Measurements from ENCODE around the gene PIP4P1. TPM values are rescaled to one million over a fixed set of nuclear protein-coding genes. Genes with fewer than 3 reads are reported as not detected.

PIP4P1 gene
- total and polyA plus RNA-seq, 2 of the 13 experiments (the other 11 are each of a cell fraction or from before 2014, with no cell fraction given), result 33.4 to 47.0 TPM

DNA sequence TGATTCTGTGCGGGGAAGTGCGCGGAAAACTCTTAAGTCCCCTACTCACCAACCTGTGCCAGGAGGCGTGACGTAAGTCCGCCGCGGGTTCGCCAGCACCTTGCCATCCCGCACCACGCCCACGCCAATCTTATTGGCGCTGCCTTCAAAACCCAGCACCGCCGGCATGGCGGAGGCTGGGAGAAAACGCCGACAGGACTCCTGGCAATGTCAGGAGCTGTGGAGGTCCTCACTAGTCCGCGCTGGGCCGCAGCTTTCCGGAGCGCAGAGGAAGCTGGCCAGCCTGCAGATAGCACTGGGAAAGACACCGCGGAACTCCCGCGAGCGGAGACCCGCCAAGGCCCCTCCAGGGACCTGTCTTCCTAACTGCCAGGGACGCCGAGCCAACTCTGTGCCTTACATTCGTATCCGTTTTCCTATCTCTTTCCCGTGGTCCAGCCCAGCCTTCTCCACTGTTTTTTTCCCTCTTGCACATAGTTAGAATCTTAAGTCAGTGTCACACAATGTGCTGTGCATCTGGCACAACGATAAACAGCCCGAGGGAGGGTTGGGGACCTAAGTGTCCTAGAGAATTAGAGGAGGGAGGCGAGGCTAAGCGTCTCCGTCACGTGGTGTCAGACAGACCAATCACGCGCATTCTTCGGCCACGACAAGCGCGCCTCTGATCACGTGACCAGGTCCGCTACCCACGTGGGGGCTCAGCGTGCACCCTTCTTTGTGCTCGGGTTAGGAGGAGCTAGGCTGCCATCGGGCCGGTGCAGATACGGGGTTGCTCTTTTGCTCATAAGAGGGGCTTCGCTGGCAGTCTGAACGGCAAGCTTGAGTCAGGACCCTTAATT lies 6.5 kb downstream of the PIP4P1 start, which contains the start of the genes APEX1 and OSGEP (continued):
- TF ChIP-seq HMGA1 (CRISPR knock-in tag; conservative IDR thresholded peaks at IDR 0.05) (no peak), ZMYM4 (CRISPR knock-in tag; IDR thresholded peaks at IDR 0.05) (peak; percentile 96), ZZZ3 (CRISPR knock-in tag; IDR thresholded peaks at IDR 0.05; ENCODE audit: borderline replicate concordance) (peak; percentile 83; the same call in 1 of the 2 replicates), YEATS4 (CRISPR knock-in tag; IDR thresholded peaks at IDR 0.05; ENCODE audit: borderline replicate concordance) (peak; percentile 98), MNT (IDR thresholded peaks at IDR 0.05) (peak; percentile 100), ZBTB21 (CRISPR knock-in tag; IDR thresholded peaks at IDR 0.05) (peak; percentile 78; the same call in 1 of the 2 replicates), TCF12 (IDR thresholded peaks at IDR 0.05) (no peak), TCF12 (CRISPR knock-in tag; IDR thresholded peaks at IDR 0.05) (no peak), ZC3H4 (CRISPR knock-in tag; IDR thresholded peaks at IDR 0.05; ENCODE audit: borderline replicate concordance) (0 out of 2 replicates have a peak, but pooled peaks have one; percentile 76), YY1 (IDR thresholded peaks at IDR 0.05; ENCODE audit: insufficient read depth, insufficient replicate concordance, low read depth, low read length) (peak; percentile 81), ZNF850 (CRISPR knock-in tag; conservative IDR thresholded peaks at IDR 0.05) (no peak), REL (CRISPR knock-in tag; conservative IDR thresholded peaks at IDR 0.05) (0 out of 2 replicates have a peak, but pooled peaks have one; percentile 20), ZNF75D (CRISPR knock-in tag; IDR thresholded peaks at IDR 0.05; ENCODE audit: borderline replicate concordance) (no peak; the same call in 1 of the 2 replicates), STAT6 (CRISPR knock-in tag; IDR thresholded peaks at IDR 0.05; ENCODE audit: borderline replicate concordance) (peak; percentile 75; the same call in 1 of the 2 replicates), TSC22D2 (CRISPR knock-in tag; IDR thresholded peaks at IDR 0.05; ENCODE audit: borderline replicate concordance) (peak; percentile 18), ADNP (CRISPR knock-in tag; IDR thresholded peaks at IDR 0.05) (no peak), MZF1 (CRISPR knock-in tag; IDR thresholded peaks at IDR 0.05; ENCODE audit: borderline replicate concordance) (no peak), GABPA (IDR thresholded peaks at IDR 0.05; ENCODE audit: low read depth, low read length) (no peak), GABPA (CRISPR knock-in tag; IDR thresholded peaks at IDR 0.05; ENCODE audit: low read depth) (no peak; the same call in none of the 2 replicates)
- TF ChIP-seq, protein P1, sequence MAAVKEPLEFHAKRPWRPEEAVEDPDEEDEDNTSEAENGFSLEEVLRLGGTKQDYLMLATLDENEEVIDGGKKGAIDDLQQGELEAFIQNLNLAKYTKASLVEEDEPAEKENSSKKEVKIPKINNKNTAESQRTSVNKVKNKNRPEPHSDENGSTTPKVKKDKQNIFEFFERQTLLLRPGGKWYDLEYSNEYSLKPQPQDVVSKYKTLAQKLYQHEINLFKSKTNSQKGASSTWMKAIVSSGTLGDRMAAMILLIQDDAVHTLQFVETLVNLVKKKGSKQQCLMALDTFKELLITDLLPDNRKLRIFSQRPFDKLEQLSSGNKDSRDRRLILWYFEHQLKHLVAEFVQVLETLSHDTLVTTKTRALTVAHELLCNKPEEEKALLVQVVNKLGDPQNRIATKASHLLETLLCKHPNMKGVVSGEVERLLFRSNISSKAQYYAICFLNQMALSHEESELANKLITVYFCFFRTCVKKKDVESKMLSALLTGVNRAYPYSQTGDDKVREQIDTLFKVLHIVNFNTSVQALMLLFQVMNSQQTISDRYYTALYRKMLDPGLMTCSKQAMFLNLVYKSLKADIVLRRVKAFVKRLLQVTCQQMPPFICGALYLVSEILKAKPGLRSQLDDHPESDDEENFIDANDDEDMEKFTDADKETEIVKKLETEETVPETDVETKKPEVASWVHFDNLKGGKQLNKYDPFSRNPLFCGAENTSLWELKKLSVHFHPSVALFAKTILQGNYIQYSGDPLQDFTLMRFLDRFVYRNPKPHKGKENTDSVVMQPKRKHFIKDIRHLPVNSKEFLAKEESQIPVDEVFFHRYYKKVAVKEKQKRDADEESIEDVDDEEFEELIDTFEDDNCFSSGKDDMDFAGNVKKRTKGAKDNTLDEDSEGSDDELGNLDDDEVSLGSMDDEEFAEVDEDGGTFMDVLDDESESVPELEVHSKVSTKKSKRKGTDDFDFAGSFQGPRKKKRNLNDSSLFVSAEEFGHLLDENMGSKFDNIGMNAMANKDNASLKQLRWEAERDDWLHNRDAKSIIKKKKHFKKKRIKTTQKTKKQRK (IDR thresholded peaks at IDR 0.05; ENCODE audit: low read length), result no peak
- TF ChIP-seq, protein P2, sequence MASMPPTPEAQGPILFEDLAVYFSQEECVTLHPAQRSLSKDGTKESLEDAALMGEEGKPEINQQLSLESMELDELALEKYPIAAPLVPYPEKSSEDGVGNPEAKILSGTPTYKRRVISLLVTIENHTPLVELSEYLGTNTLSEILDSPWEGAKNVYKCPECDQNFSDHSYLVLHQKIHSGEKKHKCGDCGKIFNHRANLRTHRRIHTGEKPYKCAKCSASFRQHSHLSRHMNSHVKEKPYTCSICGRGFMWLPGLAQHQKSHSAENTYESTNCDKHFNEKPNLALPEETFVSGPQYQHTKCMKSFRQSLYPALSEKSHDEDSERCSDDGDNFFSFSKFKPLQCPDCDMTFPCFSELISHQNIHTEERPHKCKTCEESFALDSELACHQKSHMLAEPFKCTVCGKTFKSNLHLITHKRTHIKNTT (CRISPR knock-in tag; IDR thresholded peaks at IDR 0.05), result no peak
